ENCODE results near the gene ROR2. TPM values are rescaled to one million over a fixed set of nuclear protein-coding genes. Genes with fewer than 3 reads are reported as not detected.

The ROR2 gene
- total and polyA plus RNA-seq, 4 donors: 0.13 to 0.84 (median 0.52) TPM

- no peaks in the 10 kb centered on the region for H3K27me3 ChIP-seq (ENCODE audit: control insufficient read depth in 4 of 4, insufficient read depth in 4 of 4, low read length in 3 of 4)
- H3K4me1 ChIP-seq (ENCODE audit: control insufficient read depth in 4 of 4, insufficient read depth in 4 of 4, low read length in 3 of 4): peaks cover 0 to 2% (median 0%) of the 10 kb centered on the region in 4 donors
- no peak overlapping the region for H3K9ac ChIP-seq (ENCODE audit: low read depth in 1 of 2, low read length in 2 of 2)
- 67% methylated on average over 12 of the region's 12 CpGs for WGBS
- TF ChIP-seq JUND (IDR thresholded peaks at IDR 0.05) (no peak), YY1 (IDR thresholded peaks at IDR 0.05) (peak; percentile 31)
- H3K9me3 ChIP-seq (ENCODE audit: control insufficient read depth in 4 of 4, low read length in 3 of 4): no peaks in the 10 kb centered on the region
- H3K36me3 ChIP-seq (ENCODE audit: control insufficient read depth in 4 of 4, insufficient read depth in 3 of 4, low read depth in 1 of 4, low read length in 3 of 4): no peaks in the 10 kb centered on the region
- DNase-seq (ENCODE audit: low spot score): no peak
- no peak overlapping the region for H3K4me3 ChIP-seq (ENCODE audit: low read depth in 1 of 3, low read length in 3 of 3)
- H3K27ac ChIP-seq (ENCODE audit: low read depth in 1 of 2, low read length in 2 of 2): peak overlapping the region; percentile 53 to 60
Measured at GRCh38 chr9:91884696-91885687, 65.0 kb downstream of the ROR2 start.

DNA sequence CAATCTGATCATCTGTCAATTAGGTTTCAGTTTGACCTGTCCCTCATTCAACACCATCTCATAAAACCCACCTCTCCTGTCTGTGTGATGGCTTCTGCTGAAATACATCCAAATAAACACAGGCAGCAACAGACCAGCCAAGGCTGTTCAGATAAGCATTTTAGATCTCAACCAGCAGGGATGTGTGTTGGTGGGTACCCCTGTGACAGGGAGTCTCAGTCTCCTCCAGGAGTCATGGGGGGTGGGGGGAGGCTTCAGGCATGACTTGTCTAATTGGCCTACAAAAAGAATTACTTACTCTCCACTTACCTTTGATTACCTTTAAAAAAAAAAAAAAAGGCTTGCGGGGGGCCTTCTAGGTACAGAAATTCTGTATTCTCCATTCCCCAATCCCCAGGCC lies 65.9 kb downstream of the ROR2 start:
- DNase-seq (ENCODE audit: low spot score): no peak
- 94% methylated on average over 1 of the region's 1 CpG for WGBS
- H3K9me3 ChIP-seq (ENCODE audit: control insufficient read depth in 4 of 4, low read length in 3 of 4): no peaks in the 10 kb centered on the region
- no peaks in the 10 kb centered on the region for H3K27me3 ChIP-seq (ENCODE audit: control insufficient read depth in 4 of 4, insufficient read depth in 4 of 4, low read length in 3 of 4)
- peaks cover 0 to 2% (median 0%) of the 10 kb centered on the region in 4 donors for H3K4me1 ChIP-seq (ENCODE audit: control insufficient read depth in 4 of 4, insufficient read depth in 4 of 4, low read length in 3 of 4)
- H3K36me3 ChIP-seq (ENCODE audit: control insufficient read depth in 4 of 4, insufficient read depth in 3 of 4, low read depth in 1 of 4, low read length in 3 of 4): no peaks in the 10 kb centered on the region
- peak overlapping the region in 1 of 2 donors; percentile 17 for H3K27ac ChIP-seq (ENCODE audit: low read depth in 1 of 2, low read length in 2 of 2)
- H3K9ac ChIP-seq (ENCODE audit: low read depth in 1 of 2, low read length in 2 of 2): no peak overlapping the region
- TF ChIP-seq MAX (IDR thresholded peaks at IDR 0.05) (no peak), CTCF (IDR thresholded peaks at IDR 0.05; ENCODE audit: low read depth, low read length, missing input control) (no peak), RXRA (IDR thresholded peaks at IDR 0.05) (no peak), RAD21 (IDR thresholded peaks at IDR 0.05) (no peak), NR2F2 (IDR thresholded peaks at IDR 0.05) (no peak), FOXA2 (IDR thresholded peaks at IDR 0.05) (no peak), YY1 (IDR thresholded peaks at IDR 0.05) (no peak), HNF4A (conservative IDR thresholded peaks at IDR 0.05) (no peak), FOXA1 (IDR thresholded peaks at IDR 0.05) (no peak), HNF4G (IDR thresholded peaks at IDR 0.05) (no peak), JUND (IDR thresholded peaks at IDR 0.05) (no peak), ATF3 (IDR thresholded peaks at IDR 0.05) (no peak), TAF1 (conservative IDR thresholded peaks at IDR 0.05) (no peak), EGR1 (IDR thresholded peaks at IDR 0.05; ENCODE audit: low read depth in 2 of 2) (no peak), SP1 (IDR thresholded peaks at IDR 0.05) (no peak)
- TF ChIP-seq, protein P1, sequence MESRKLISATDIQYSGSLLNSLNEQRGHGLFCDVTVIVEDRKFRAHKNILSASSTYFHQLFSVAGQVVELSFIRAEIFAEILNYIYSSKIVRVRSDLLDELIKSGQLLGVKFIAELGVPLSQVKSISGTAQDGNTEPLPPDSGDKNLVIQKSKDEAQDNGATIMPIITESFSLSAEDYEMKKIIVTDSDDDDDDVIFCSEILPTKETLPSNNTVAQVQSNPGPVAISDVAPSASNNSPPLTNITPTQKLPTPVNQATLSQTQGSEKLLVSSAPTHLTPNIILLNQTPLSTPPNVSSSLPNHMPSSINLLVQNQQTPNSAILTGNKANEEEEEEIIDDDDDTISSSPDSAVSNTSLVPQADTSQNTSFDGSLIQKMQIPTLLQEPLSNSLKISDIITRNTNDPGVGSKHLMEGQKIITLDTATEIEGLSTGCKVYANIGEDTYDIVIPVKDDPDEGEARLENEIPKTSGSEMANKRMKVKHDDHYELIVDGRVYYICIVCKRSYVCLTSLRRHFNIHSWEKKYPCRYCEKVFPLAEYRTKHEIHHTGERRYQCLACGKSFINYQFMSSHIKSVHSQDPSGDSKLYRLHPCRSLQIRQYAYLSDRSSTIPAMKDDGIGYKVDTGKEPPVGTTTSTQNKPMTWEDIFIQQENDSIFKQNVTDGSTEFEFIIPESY (IDR thresholded peaks at IDR 0.05): no peak
- TF ChIP-seq, protein P2, sequence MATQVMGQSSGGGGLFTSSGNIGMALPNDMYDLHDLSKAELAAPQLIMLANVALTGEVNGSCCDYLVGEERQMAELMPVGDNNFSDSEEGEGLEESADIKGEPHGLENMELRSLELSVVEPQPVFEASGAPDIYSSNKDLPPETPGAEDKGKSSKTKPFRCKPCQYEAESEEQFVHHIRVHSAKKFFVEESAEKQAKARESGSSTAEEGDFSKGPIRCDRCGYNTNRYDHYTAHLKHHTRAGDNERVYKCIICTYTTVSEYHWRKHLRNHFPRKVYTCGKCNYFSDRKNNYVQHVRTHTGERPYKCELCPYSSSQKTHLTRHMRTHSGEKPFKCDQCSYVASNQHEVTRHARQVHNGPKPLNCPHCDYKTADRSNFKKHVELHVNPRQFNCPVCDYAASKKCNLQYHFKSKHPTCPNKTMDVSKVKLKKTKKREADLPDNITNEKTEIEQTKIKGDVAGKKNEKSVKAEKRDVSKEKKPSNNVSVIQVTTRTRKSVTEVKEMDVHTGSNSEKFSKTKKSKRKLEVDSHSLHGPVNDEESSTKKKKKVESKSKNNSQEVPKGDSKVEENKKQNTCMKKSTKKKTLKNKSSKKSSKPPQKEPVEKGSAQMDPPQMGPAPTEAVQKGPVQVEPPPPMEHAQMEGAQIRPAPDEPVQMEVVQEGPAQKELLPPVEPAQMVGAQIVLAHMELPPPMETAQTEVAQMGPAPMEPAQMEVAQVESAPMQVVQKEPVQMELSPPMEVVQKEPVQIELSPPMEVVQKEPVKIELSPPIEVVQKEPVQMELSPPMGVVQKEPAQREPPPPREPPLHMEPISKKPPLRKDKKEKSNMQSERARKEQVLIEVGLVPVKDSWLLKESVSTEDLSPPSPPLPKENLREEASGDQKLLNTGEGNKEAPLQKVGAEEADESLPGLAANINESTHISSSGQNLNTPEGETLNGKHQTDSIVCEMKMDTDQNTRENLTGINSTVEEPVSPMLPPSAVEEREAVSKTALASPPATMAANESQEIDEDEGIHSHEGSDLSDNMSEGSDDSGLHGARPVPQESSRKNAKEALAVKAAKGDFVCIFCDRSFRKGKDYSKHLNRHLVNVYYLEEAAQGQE (IDR thresholded peaks at IDR 0.05): no peak
- H3K4me3 ChIP-seq (ENCODE audit: low read depth in 1 of 3, low read length in 3 of 3): no peak overlapping the region

Measured in liver (tissue), 9 donors.